H1 (cell line): ENCODE measurements around the gene DNLZ. TPM values are rescaled to one million over a fixed set of nuclear protein-coding genes. Genes with fewer than 3 reads are reported as not detected.

Source experiments
- CTCF ChIA-PET: fragments of 300-600 bp; sonication (Branson Sonifier 250); formaldehyde crosslinking; loops from one replicate; lab custom pipeline; 2021; ENCODE audit not compliant: partially characterized antibody; lab: Charles Lee
- POLR2A ChIA-PET: fragments of 300-600 bp; sonication (Branson Sonifier 250); formaldehyde crosslinking; loops from one replicate; lab custom pipeline; 2021; ENCODE audit warnings: inconsistent platforms; ENCODE audit not compliant: partially characterized antibody; lab: Charles Lee
- DNase-seq, 2 experiments: peaks; one replicate each; pipeline versions ENCODE4 v3.0.0 to v3.0.0-alpha.2; 2010 to 2022; ENCODE audit warnings: low spot score in 2 of 2, low read depth in 1 of 2, mixed read lengths in 1 of 2
- FAIRE-seq: peaks from 2 replicates; lab custom pipeline; 2011; peaks lifted over from hg19 to GRCh38; lab: Jason Lieb, UNC
- H2AFZ ChIP-seq: 2 replicates; pipeline ENCODE4 v1.8.1; 2012; ENCODE audit warnings: low read length, inconsistent platforms
- H2AK5ac ChIP-seq: 2 replicates; pipeline ENCODE4 v1.6.1; 2013; ENCODE audit warnings: low read depth, low read length
- H2BK120ac ChIP-seq: replicated peaks from 2 replicates; pipeline ENCODE3; 2013; ENCODE audit warnings: low read depth, low read length, inconsistent platforms
- H2BK12ac ChIP-seq: 2 replicates; pipeline ENCODE4 v1.6.1; 2013; ENCODE audit warnings: low read depth, low read length
- H2BK15ac ChIP-seq: 2 replicates; pipeline ENCODE4 v1.6.1; 2013; ENCODE audit warnings: low read length
- H2BK20ac ChIP-seq: 2 replicates; pipeline ENCODE4 v1.6.1; 2013; ENCODE audit warnings: low read length
- H2BK5ac ChIP-seq: 2 replicates; pipeline ENCODE4 v1.6.1; 2013; ENCODE audit warnings: low read depth, low read length
- H3K14ac ChIP-seq: 2 replicates; pipeline ENCODE4 v1.6.1; 2013; ENCODE audit warnings: inconsistent platforms; ENCODE audit not compliant: insufficient read length
- H3K18ac ChIP-seq: 2 replicates; pipeline ENCODE4 v1.6.1; 2013; ENCODE audit warnings: low read length; ENCODE audit errors: extremely low read depth
- H3K23ac ChIP-seq: 2 replicates; pipeline ENCODE4 v1.6.1; 2013; ENCODE audit warnings: inconsistent platforms; ENCODE audit not compliant: insufficient read length
- H3K23me2 ChIP-seq: 2 replicates; pipeline ENCODE4 v1.6.1; 2013; ENCODE audit warnings: low read depth, low read length
- H3K27ac ChIP-seq: 2 replicates; pipeline ENCODE4 v1.6.1; 2011; ENCODE audit warnings: low read depth, low read length, inconsistent platforms
- H3K27me3 ChIP-seq, 4 experiments: replicated peaks in 1 of 4; 1 replicate in 1 of 4; 2 replicates in 3 of 4; pipeline versions ENCODE4 v1.6.1 to v1.8.1; 2011 to 2013; ENCODE audit warnings: low read length in 3 of 4, mild to moderate bottlenecking in 3 of 4, inconsistent platforms in 2 of 4, mixed read lengths in 2 of 4, moderate library complexity in 1 of 4; ENCODE audit not compliant: control insufficient read depth in 3 of 4, insufficient read depth in 3 of 4; ENCODE audit errors: extremely low read depth in 1 of 4
- H3K36me3 ChIP-seq, 4 experiments: 2 replicates each; pipeline versions ENCODE4 v1.6.1 to v1.8.1; 2011 to 2013; ENCODE audit warnings: mild to moderate bottlenecking in 4 of 4, low read length in 3 of 4, moderate library complexity in 2 of 4, control low read depth in 1 of 4, inconsistent platforms in 1 of 4; ENCODE audit not compliant: insufficient read depth in 4 of 4, control insufficient read depth in 2 of 4
- H3K4ac ChIP-seq: replicated peaks from 2 replicates; pipeline ENCODE3; 2013; ENCODE audit warnings: low read length, low read depth, mixed read lengths, inconsistent platforms; ENCODE audit not compliant: insufficient read length
- H3K4me1 ChIP-seq, 4 experiments: replicated peaks in 1 of 4; 1 replicate in 1 of 4; 2 replicates in 3 of 4; pipeline versions ENCODE4 v1.6.1 to v1.8.1; 2011 to 2013; ENCODE audit warnings: low read length in 3 of 4, inconsistent platforms in 2 of 4, mixed read lengths in 1 of 4; ENCODE audit not compliant: insufficient read depth in 4 of 4, control insufficient read depth in 3 of 4
- H3K4me2 ChIP-seq, 2 experiments: 2 replicates each; pipeline versions ENCODE4 v1.6.1 to v1.8.1; 2011 to 2013; ENCODE audit warnings: low read depth in 2 of 2, low read length in 2 of 2, control low read depth in 1 of 2, inconsistent platforms in 1 of 2, mild to moderate bottlenecking in 1 of 2; ENCODE audit not compliant: insufficient read depth in 1 of 2
- H3K4me3 ChIP-seq, 4 experiments: fragments of 200-600, 300-600 bp in 1 of 4; sonication (generic), shearing (Covaris generic), sonication (Bioruptor Twin) in 1 of 4; 2 replicates each; pipeline versions ENCODE4 v1.5.1 to v1.8.1; 2011 to 2016; ENCODE audit warnings: low read length in 4 of 4, low read depth in 3 of 4, control low read depth in 2 of 4, inconsistent platforms in 2 of 4, mild to moderate bottlenecking in 2 of 4, mixed read lengths in 1 of 4, moderate library complexity in 1 of 4; ENCODE audit not compliant: insufficient read depth in 2 of 4; ENCODE audit errors: extremely low read depth in 1 of 4
- H3K56ac ChIP-seq: replicated peaks from 2 replicates; pipeline ENCODE3; 2013; ENCODE audit warnings: low read depth, mild to moderate bottlenecking, mixed read lengths, low read length, inconsistent platforms; ENCODE audit not compliant: insufficient read length
- H3K79me1 ChIP-seq: 2 replicates; pipeline ENCODE4 v1.6.1; 2013; ENCODE audit warnings: low read depth, low read length, control low read depth
- H3K79me2 ChIP-seq, 2 experiments: 2 replicates each; pipeline versions ENCODE4 v1.6.1 to v1.8.1; 2012 to 2013; ENCODE audit warnings: low read length in 2 of 2, mild to moderate bottlenecking in 2 of 2, inconsistent platforms in 1 of 2; ENCODE audit not compliant: insufficient read depth in 2 of 2, control insufficient read depth in 1 of 2
- H3K9ac ChIP-seq, 4 experiments: replicated peaks in 1 of 4; 1 replicate in 1 of 4; 2 replicates in 3 of 4; pipeline versions ENCODE4 v1.6.1 to v1.8.1; 2011 to 2013; ENCODE audit warnings: low read depth in 3 of 4, low read length in 3 of 4, control low read depth in 2 of 4, mild to moderate bottlenecking in 2 of 4, moderate library complexity in 2 of 4, inconsistent platforms in 1 of 4; ENCODE audit errors: extremely low read depth in 1 of 4
- H3K9me3 ChIP-seq, 2 experiments: 2 replicates each; pipeline versions ENCODE4 v1.6.1 to v1.8.1; 2012 to 2013; ENCODE audit warnings: mild to moderate bottlenecking in 2 of 2, moderate library complexity in 2 of 2, control low read depth in 1 of 2, inconsistent platforms in 1 of 2, low read depth in 1 of 2, low read length in 1 of 2, mixed read lengths in 1 of 2; ENCODE audit not compliant: insufficient read depth in 2 of 2
- H4K20me1 ChIP-seq, 2 experiments: replicated peaks in 1 of 2; 2 replicates each; pipeline versions ENCODE3 to v1.8.1; 2011 to 2013; ENCODE audit warnings: inconsistent platforms in 2 of 2, low read length in 2 of 2, mild to moderate bottlenecking in 1 of 2; ENCODE audit not compliant: insufficient read depth in 2 of 2, control insufficient read depth in 1 of 2
- H4K5ac ChIP-seq: 2 replicates; pipeline ENCODE4 v1.6.1; 2013; ENCODE audit warnings: low read length, low read depth, mixed read lengths, inconsistent platforms; ENCODE audit not compliant: insufficient read length
- H4K8ac ChIP-seq: 2 replicates; pipeline ENCODE4 v1.8.0; 2013; ENCODE audit warnings: mild to moderate bottlenecking, moderate library complexity, low read length, inconsistent platforms; ENCODE audit not compliant: insufficient read depth; ENCODE audit errors: extremely low read depth
- H4K91ac ChIP-seq: replicated peaks from 2 replicates; pipeline ENCODE3; 2013; ENCODE audit warnings: low read length, mixed read lengths, inconsistent platforms; ENCODE audit not compliant: insufficient read length
- CTCF ChIP-seq, 3 experiments: IDR thresholded peaks; 1 replicate in 2 of 3; 2 replicates in 1 of 3; pipeline versions ENCODE4 v1.5.1 to v1.6.1; 2011; ENCODE audit warnings: low read length in 3 of 3, mild to moderate bottlenecking in 3 of 3, inconsistent platforms in 2 of 3, low read depth in 1 of 3, moderate library complexity in 1 of 3; ENCODE audit not compliant: insufficient read depth in 1 of 3; ENCODE audit errors: control extremely low read depth in 1 of 3
- EP300 ChIP-seq, 2 experiments: IDR thresholded peaks; 1 replicate in 1 of 2; 2 replicates in 1 of 2; pipeline ENCODE4 v1.6.1; 2011 to 2012; ENCODE audit warnings: low read depth in 2 of 2, low read length in 2 of 2, mild to moderate bottlenecking in 2 of 2, borderline replicate concordance in 1 of 2, inconsistent platforms in 1 of 2, moderate library complexity in 1 of 2
- KDM4A ChIP-seq: IDR thresholded peaks from one replicate; pipeline ENCODE4 v1.7.1; 2012; ENCODE audit warnings: low read depth, mild to moderate bottlenecking, moderate library complexity, low read length, inconsistent platforms; ENCODE audit not compliant: severe bottlenecking
- RAD21 ChIP-seq, 2 experiments: IDR thresholded peaks in 1 of 2; conservative IDR thresholded peaks in 1 of 2; 2 replicates each; pipeline ENCODE4 v1.6.1; 2011; ENCODE audit warnings: low read depth in 2 of 2, low read length in 2 of 2, improper control_type of control experiment in 1 of 2, inconsistent platforms in 1 of 2, mild to moderate bottlenecking in 1 of 2, moderate library complexity in 1 of 2
- RBBP5 ChIP-seq: IDR thresholded peaks from 2 replicates; pipeline ENCODE4 v1.7.1; 2012; ENCODE audit warnings: low read depth, mild to moderate bottlenecking, inconsistent platforms, low read length, moderate library complexity, borderline replicate concordance
- SP4 ChIP-seq: IDR thresholded peaks from 2 replicates; pipeline ENCODE4 v1.6.1; 2012; ENCODE audit warnings: low read length, inconsistent platforms
- TEAD4 ChIP-seq: IDR thresholded peaks from 2 replicates; pipeline ENCODE4 v1.6.1; 2012; ENCODE audit warnings: low read depth, low read length, inconsistent platforms, mixed read lengths
- WGBS, 2 experiments: shearing (Covaris generic) in 1 of 2; methylation state at CpG; one replicate each; pipeline versions ENCODE4 v1.1.6 to v1.1.7; 2013 to 2015; ENCODE audit warnings: low lambda C conversion rate in 2 of 2, mixed read lengths in 2 of 2, inconsistent platforms in 1 of 2, low coverage in 1 of 2, missing lambda C conversion rate in 1 of 2; ENCODE audit not compliant: insufficient replicate concordance in 2 of 2, insufficient coverage in 1 of 2, insufficient read length in 1 of 2; ENCODE audit errors: extremely low coverage in 1 of 2, missing lambda C conversion rate in 1 of 2; 5-methylcytosine and 5-hydroxymethylcytosine counted together
- polyA plus RNA-seq, 7 experiments: library from polyadenylated mRNA; depleted of rRNA in 3 of 7; stranded (reverse) in 5 of 7; unstranded in 2 of 7; fragments of >200 nt in 5 of 7; fragments of 200-250 nt in 2 of 7; gene quantifications; 1 replicate in 5 of 7; 2 replicates in 1 of 7; 4 replicates in 1 of 7; pipeline versions ENCODE4 v1.2.1 to v1.2.3, GENCODE V29; 2011 to 2013; ENCODE audit warnings: missing spikeins in 2 of 7, mixed read lengths in 2 of 7
- total RNA-seq: library from RNA; stranded (reverse); fragmentation: NEBNext Ultra II Directional; extraction: Animal tissue kit (Norgen Biotek cat#: 25700); gene quantifications from 2 replicates; pipeline ENCODE4 v1.2.1, GENCODE V29; 2021

DNLZ gene
- total and polyA plus RNA-seq, 2 of the 8 experiments (the other 6 are each of a cell fraction or from before 2014, with no cell fraction given): 11.6 to 17.9 TPM

DNA sequence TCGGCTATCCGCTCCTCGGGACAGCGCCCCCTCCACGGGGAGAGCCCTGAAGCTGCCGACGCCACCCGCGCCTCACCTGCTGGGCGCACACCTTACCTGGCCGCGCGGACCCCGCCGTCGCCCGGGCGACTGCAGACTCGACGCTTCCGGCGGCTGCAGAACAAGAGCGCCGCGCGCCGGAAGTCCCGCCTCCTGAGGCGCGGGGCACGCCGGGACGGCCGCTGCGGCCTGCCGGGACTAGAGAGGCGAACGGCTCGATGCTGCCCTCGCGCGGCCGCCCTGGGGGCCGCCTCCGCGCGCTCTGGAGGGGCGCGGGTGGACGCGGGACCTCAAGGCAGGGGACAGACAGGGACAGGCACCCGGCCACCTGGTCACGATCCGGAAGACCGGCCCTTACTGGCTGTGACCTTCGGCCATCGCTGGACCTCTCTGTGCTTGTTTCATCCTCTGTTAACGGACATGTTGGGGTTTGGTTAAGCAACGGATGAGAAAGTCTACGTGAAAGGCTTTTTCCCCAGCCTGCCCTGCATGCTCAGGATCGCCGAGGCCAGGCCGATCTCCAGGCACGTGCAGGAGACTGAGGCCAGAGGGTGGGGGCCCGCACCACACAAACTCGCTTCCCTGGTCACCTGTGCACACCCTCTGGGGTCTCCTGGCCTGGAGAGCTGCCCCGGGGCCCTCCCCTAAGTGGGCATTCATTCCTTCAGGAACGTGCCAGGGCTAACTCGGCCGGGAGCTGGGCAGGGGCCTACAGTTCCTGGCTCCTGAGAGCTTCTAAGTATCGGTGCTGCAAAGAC lies 36.7 kb upstream of the DNLZ start, which contains the start of gene SNAPC4:
Gene SNAPC4 (minus strand): TSS at position 133 of the 797 bp plus-strand sequence. CDS start 1,742 bp downstream, outside the sequence.
- Histone ChIP-seq H3K79me2 (peaks cover 0 to 26% of the 10 kb centered on the region in 2 experiments; a peak in 2 of 4 replicates), H2BK20ac (no peak within 1 kb of the TSS), H3K4me2 (peak within 1 kb of the TSS; percentile 81 to 95), H3K4ac (peak within 1 kb of the TSS; percentile 81), H3K14ac (no peak within 1 kb of the TSS), H3K23ac (no peak within 1 kb of the TSS), H3K9me3 (no peaks in the 10 kb centered on the region), H3K9ac (peak within 1 kb of the TSS; percentile 46 to 76 (median 74); a peak in 6 of 7 replicates), H2BK15ac (no peak within 1 kb of the TSS), H4K8ac (peak within 1 kb of the TSS; percentile 93), H2AK5ac (no peak within 1 kb of the TSS), H3K18ac (no peak within 1 kb of the TSS; the same call in 1 of the 2 replicates), H3K79me1 (peaks cover 13% of the 10 kb centered on the region; the same call in 1 of the 2 replicates), H3K56ac (no peak within 1 kb of the TSS), H4K5ac (peak within 1 kb of the TSS; percentile 8), H2BK120ac (no peak within 1 kb of the TSS), H4K91ac (peak within 1 kb of the TSS; percentile 84), H2BK12ac (no peak within 1 kb of the TSS), H3K23me2 (peaks cover 6% of the 10 kb centered on the region; the same call in 1 of the 2 replicates), H3K4me1 (peaks cover 0 to 10% (median 7%) of the 10 kb centered on the region in 4 experiments; a peak in 5 of 7 replicates), H3K27me3 (no peaks in the 10 kb centered on the region), H3K27ac (peak within 1 kb of the TSS; percentile 29; the same call in 1 of the 2 replicates), H3K4me3 (peak within 1 kb of the TSS; percentile 73 to 84 (median 79)), H2AFZ (no peak within 1 kb of the TSS; the same call in 1 of the 2 replicates), H4K20me1 (peaks cover 2 to 11% of the 10 kb centered on the region in 2 experiments), H2BK5ac (peak within 1 kb of the TSS; percentile 75; the same call in 1 of the 2 replicates), H3K36me3 (peaks cover 32 to 51% (median 43%) of the 10 kb centered on the region in 4 experiments)
- POLR2A ChIA-PET: interaction anchor here (0.8 to 14.6 kb wide), 17 partner anchors 11 to 258 kb away, joined by 3 to 139 read pairs (median 8); partner anchors contain the start of genes DNLZ, ENTR1 and PMPCA
- DNase-seq (peak; percentile 76 to 97), FAIRE-seq (no peak)
- WGBS, 2 experiments: 16% methylated on average over 56 of the region's 71 CpGs; no CpG with 5 or more reads in 1 of the 2 experiments
- CTCF ChIA-PET: interaction anchor here (0.7 to 3.4 kb wide), 19 partner anchors 9 to 276 kb away, joined by 3 to 26 read pairs (median 5); partner anchors contain the start of genes ENTR1 and PMPCA
- TF ChIP-seq RBBP5 (no peak), CTCF (IDR thresholded peaks at IDR 0.05; ENCODE audit: control extremely low read depth in 1 of 3, insufficient read depth in 1 of 3, low read depth in 1 of 3, low read length in 3 of 3) (peak in 2 of 3 experiments; percentile 86 to 92; a peak in 3 of 4 replicates), KDM4A (no peak), TEAD4 (no peak), SP4 (no peak), EP300 (IDR thresholded peaks at IDR 0.05; ENCODE audit: borderline replicate concordance in 1 of 2, low read depth in 2 of 2, low read length in 2 of 2) (peak in 1 of 2 experiments; percentile 37; a peak in 1 of 3 replicates), RAD21 (IDR thresholded peaks at IDR 0.05 in 1 of 2, conservative IDR thresholded peaks at IDR 0.05 in 1 of 2; ENCODE audit: low read depth in 2 of 2, low read length in 2 of 2) (peak; percentile 57 to 77)
